HFFc6 (cell line): ENCODE data around the gene ABCG4. TPM values are rescaled to one million over a fixed set of nuclear protein-coding genes. Genes with fewer than 3 reads are reported as not detected.
A peak's percentile ranks its signal among the peaks of the same experiment; 100 is the strongest.

Experiments used
- DNase-seq: peaks from one replicate; pipeline ENCODE4 v3.0.0-alpha.2; 2018
- H3K27ac Mint-ChIP-seq: 2 replicates; pipeline ENCODE4 v1.8.0; 2020; ENCODE audit warnings: mild to moderate bottlenecking, mixed read lengths
- H3K27me3 Mint-ChIP-seq: 2 replicates; pipeline ENCODE4 v1.8.0; 2021; ENCODE audit warnings: mild to moderate bottlenecking, moderate library complexity, mixed read lengths; ENCODE audit not compliant: insufficient read depth
- H3K36me3 Mint-ChIP-seq: 2 replicates; pipeline ENCODE4 v1.8.0; 2021; ENCODE audit warnings: low read depth, mixed read lengths
- H3K4me1 Mint-ChIP-seq: 2 replicates; pipeline ENCODE4 v1.8.0; 2020; ENCODE audit warnings: low read depth, mixed read lengths
- H3K4me3 Mint-ChIP-seq: 2 replicates; pipeline ENCODE4 v1.8.0; 2020; ENCODE audit warnings: mild to moderate bottlenecking, moderate library complexity, mixed read lengths
- H3K9me3 Mint-ChIP-seq: 2 replicates; pipeline ENCODE4 v1.8.0; 2020; ENCODE audit warnings: mild to moderate bottlenecking, mixed read lengths
- total RNA-seq, 6 experiments: library from RNA; stranded (reverse); fragmentation: NEBNext Ultra II Directional; extraction: Animal tissue kit (Norgen Biotek cat#: 25700); gene quantifications; 2 replicates in 1 of 6; 3 replicates in 5 of 6; pipeline ENCODE4 v1.2.3, GENCODE V29; 2021
- TF ChIP-seq, protein P1 (sequence below): fragments of 200-600 bp; sonication (generic); IDR thresholded peaks from 2 replicates; pipeline ENCODE4 v1.5.0; 2021; ENCODE audit warnings: antibody characterized with exemption, mild to moderate bottlenecking

ABCG4 gene
- total RNA-seq, 6 experiments from 2014 or later, result 0.05 to 0.50 (median 0.18) TPM

- Mint-ChIP-seq H3K36me3 (no peaks in the 10 kb centered on the region), H3K4me3 (peak overlapping the region; percentile 86)
Measured at GRCh38 chr11:119169282-119169719, 20.4 kb downstream of the ABCG4 start.

GRCh38 chr11:119172513-119172912, 23.7 kb downstream of the ABCG4 start:
- H3K4me3 Mint-ChIP-seq, result no peak overlapping the region
- H3K4me1 Mint-ChIP-seq, result peaks cover 30% of the 10 kb centered on the region
- TF ChIP-seq, protein P1, sequence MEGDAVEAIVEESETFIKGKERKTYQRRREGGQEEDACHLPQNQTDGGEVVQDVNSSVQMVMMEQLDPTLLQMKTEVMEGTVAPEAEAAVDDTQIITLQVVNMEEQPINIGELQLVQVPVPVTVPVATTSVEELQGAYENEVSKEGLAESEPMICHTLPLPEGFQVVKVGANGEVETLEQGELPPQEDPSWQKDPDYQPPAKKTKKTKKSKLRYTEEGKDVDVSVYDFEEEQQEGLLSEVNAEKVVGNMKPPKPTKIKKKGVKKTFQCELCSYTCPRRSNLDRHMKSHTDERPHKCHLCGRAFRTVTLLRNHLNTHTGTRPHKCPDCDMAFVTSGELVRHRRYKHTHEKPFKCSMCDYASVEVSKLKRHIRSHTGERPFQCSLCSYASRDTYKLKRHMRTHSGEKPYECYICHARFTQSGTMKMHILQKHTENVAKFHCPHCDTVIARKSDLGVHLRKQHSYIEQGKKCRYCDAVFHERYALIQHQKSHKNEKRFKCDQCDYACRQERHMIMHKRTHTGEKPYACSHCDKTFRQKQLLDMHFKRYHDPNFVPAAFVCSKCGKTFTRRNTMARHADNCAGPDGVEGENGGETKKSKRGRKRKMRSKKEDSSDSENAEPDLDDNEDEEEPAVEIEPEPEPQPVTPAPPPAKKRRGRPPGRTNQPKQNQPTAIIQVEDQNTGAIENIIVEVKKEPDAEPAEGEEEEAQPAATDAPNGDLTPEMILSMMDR, result no peak
- H3K36me3 Mint-ChIP-seq, result no peaks in the 10 kb centered on the region
- no peak overlapping the region for H3K27ac Mint-ChIP-seq
- DNase-seq, result no peak
- H3K9me3 Mint-ChIP-seq, result no peaks in the 10 kb centered on the region
- no peaks in the 10 kb centered on the region; the same call in 1 of the 2 replicates for H3K27me3 Mint-ChIP-seq

More at GRCh38 chr11:119169282-119169719, 20.4 kb downstream of the ABCG4 start:
- no peaks in the 10 kb centered on the region; the same call in 1 of the 2 replicates for H3K27me3 Mint-ChIP-seq
- peak overlapping the region; percentile 83 for H3K27ac Mint-ChIP-seq
- no peaks in the 10 kb centered on the region for H3K9me3 Mint-ChIP-seq
- DNase-seq, result no peak
- TF ChIP-seq, protein P1, result no peak
- H3K4me1 Mint-ChIP-seq, result peaks cover 31% of the 10 kb centered on the region

DNA sequence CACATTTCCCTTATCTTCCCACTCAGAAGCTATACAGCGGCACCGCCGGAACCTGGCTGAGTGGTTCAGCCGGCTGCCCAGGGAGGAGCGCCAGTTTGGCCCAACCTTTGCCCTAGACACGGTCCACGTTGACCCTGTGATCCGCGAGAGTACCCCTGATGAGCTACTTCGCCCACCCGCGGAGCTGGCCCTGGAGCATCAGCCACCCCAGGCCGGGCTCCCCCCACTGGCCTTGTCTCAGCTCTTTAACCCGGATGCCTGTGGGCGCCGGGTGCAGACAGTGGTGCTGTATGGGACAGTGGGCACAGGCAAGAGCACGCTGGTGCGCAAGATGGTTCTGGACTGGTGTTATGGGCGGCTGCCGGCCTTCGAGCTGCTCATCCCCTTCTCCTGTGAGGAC, 24.6 kb downstream of the ABCG4 start:
- no peaks in the 10 kb centered on the region for H3K36me3 Mint-ChIP-seq
- H3K9me3 Mint-ChIP-seq, result no peaks in the 10 kb centered on the region
- no peaks in the 10 kb centered on the region; the same call in 1 of the 2 replicates for H3K27me3 Mint-ChIP-seq
- H3K4me1 Mint-ChIP-seq, result peaks cover 26% of the 10 kb centered on the region
- no peak for DNase-seq
- TF ChIP-seq, protein P1, result no peak
- H3K27ac Mint-ChIP-seq, result no peak overlapping the region
- H3K4me3 Mint-ChIP-seq, result no peak overlapping the region

GRCh38 chr11:119175493-119176077, 26.7 kb downstream of the ABCG4 start:
- no peaks in the 10 kb centered on the region for H3K36me3 Mint-ChIP-seq
- no peaks in the 10 kb centered on the region; the same call in 1 of the 2 replicates for H3K27me3 Mint-ChIP-seq
- H3K27ac Mint-ChIP-seq, result peak overlapping the region; percentile 46
- TF ChIP-seq, protein P1, result no peak
- peak; percentile 29 for DNase-seq
- H3K4me1 Mint-ChIP-seq, result peaks cover 22% of the 10 kb centered on the region
- no peaks in the 10 kb centered on the region for H3K9me3 Mint-ChIP-seq
- no peak overlapping the region for H3K4me3 Mint-ChIP-seq

- DNase-seq, result no peak
- TF ChIP-seq, protein P1, result no peak
- H3K4me3 Mint-ChIP-seq, result no peak overlapping the region
- H3K27me3 Mint-ChIP-seq, result no peaks in the 10 kb centered on the region
- H3K27ac Mint-ChIP-seq, result no peak overlapping the region; the same call in 1 of the 2 replicates
- H3K9me3 Mint-ChIP-seq, result no peaks in the 10 kb centered on the region
- H3K4me1 Mint-ChIP-seq, result peaks cover 15% of the 10 kb centered on the region
- no peaks in the 10 kb centered on the region for H3K36me3 Mint-ChIP-seq
Measured at GRCh38 chr11:119178166-119178680, 29.4 kb downstream of the ABCG4 start.
